IMR-90 (cell line): Measurements from ENCODE around the gene SAT1. TPM values are rescaled to one million over a fixed set of nuclear protein-coding genes. Genes with fewer than 3 reads are reported as not detected.
A peak's percentile ranks its signal among the peaks of the same experiment; 100 is the strongest.

Experiments
- ATAC-seq: fragments of 200-7000 bp; cut with Tn5 transposase; 2 replicates; pipeline ENCODE4 v1.9.1; 2020; ENCODE audit warnings: low read depth, mild to moderate bottlenecking, moderate library complexity
- BruUV-seq: library from RNA; stranded (reverse); fragments of 400-500 nt; replicated peaks from 2 replicates; lab custom pipeline; 2021; lab: Mats Ljungman, UMichigan
- CTCF ChIA-PET: fragments of 300-600 bp; formaldehyde crosslinking; extraction: SDS; loops from one replicate; lab custom pipeline; 2021; ENCODE audit warnings: antibody characterized with exemption; lab: Yijun Ruan, JAX
- POLR2A ChIA-PET: fragments of 300-600 bp; sonication (Branson Sonifier 250); formaldehyde crosslinking; loops from one replicate; lab custom pipeline; 2022; ENCODE audit warnings: antibody characterized with exemption; ENCODE audit not compliant: unreplicated experiment; lab: Charles Lee
- DNase-seq: peaks from one replicate; pipeline ENCODE4 v3.0.0; 2013
- H2AFZ ChIP-seq: replicated peaks from 2 replicates; pipeline ENCODE3; 2013; ENCODE audit warnings: low read length, mild to moderate bottlenecking; ENCODE audit not compliant: poor library complexity
- H2AK5ac ChIP-seq: 2 replicates; pipeline ENCODE4 v1.6.1; 2013; ENCODE audit warnings: low read depth, low read length, inconsistent platforms
- H2AK9ac ChIP-seq: replicated peaks from 2 replicates; pipeline ENCODE3; 2013; ENCODE audit warnings: mild to moderate bottlenecking, low read depth, low read length, moderate library complexity; ENCODE audit not compliant: poor library complexity
- H2BK120ac ChIP-seq: 2 replicates; pipeline ENCODE4 v1.6.1; 2013; ENCODE audit warnings: low read depth, low read length, inconsistent platforms
- H2BK15ac ChIP-seq: 3 replicates; pipeline ENCODE4 v1.6.1; 2013; ENCODE audit warnings: low read depth, low read length, inconsistent platforms
- H2BK20ac ChIP-seq: 2 replicates; pipeline ENCODE4 v1.6.1; 2013; ENCODE audit warnings: low read depth, mild to moderate bottlenecking, inconsistent platforms, low read length, moderate library complexity
- H2BK5ac ChIP-seq: 2 replicates; pipeline ENCODE4 v1.6.1; 2013; ENCODE audit warnings: mild to moderate bottlenecking, low read depth, low read length, inconsistent platforms; ENCODE audit not compliant: poor library complexity, severe bottlenecking
- H3K14ac ChIP-seq: replicated peaks from 2 replicates; pipeline ENCODE4 v1.6.1; 2013; ENCODE audit warnings: low read depth, low read length, inconsistent platforms
- H3K18ac ChIP-seq: 2 replicates; pipeline ENCODE4 v1.6.1; 2013; ENCODE audit warnings: low read depth, low read length, control low read depth
- H3K23ac ChIP-seq: 2 replicates; pipeline ENCODE4 v1.6.1; 2013; ENCODE audit warnings: low read depth, low read length, inconsistent platforms
- H3K27ac ChIP-seq: 2 replicates; pipeline ENCODE4 v1.5.1; 2013; ENCODE audit warnings: mild to moderate bottlenecking, control low read depth, low read length; ENCODE audit not compliant: insufficient read depth
- H3K27me3 ChIP-seq: 2 replicates; pipeline ENCODE4 v1.6.1; 2013; ENCODE audit warnings: low read length; ENCODE audit not compliant: control insufficient read depth, insufficient read depth
- H3K36me3 ChIP-seq: 2 replicates; pipeline ENCODE4 v1.6.1; 2013; ENCODE audit warnings: low read length, mixed read lengths; ENCODE audit not compliant: control insufficient read depth, insufficient read depth
- H3K4ac ChIP-seq: 2 replicates; pipeline ENCODE4 v1.6.1; 2013; ENCODE audit warnings: low read depth, low read length, inconsistent platforms
- H3K4me1 ChIP-seq: 2 replicates; pipeline ENCODE4 v1.6.1; 2013; ENCODE audit warnings: low read length, mixed read lengths; ENCODE audit not compliant: control insufficient read depth, insufficient read depth
- H3K4me2 ChIP-seq: 2 replicates; pipeline ENCODE4 v1.6.1; 2013; ENCODE audit warnings: low read depth, mild to moderate bottlenecking, control low read depth, low read length, moderate library complexity
- H3K4me3 ChIP-seq: 2 replicates; pipeline ENCODE4 v1.5.1; 2013; ENCODE audit warnings: low read depth, mild to moderate bottlenecking, control low read depth, low read length, moderate library complexity; ENCODE audit not compliant: insufficient read depth
- H3K56ac ChIP-seq: 2 replicates; pipeline ENCODE4 v1.6.1; 2013; ENCODE audit warnings: low read length, inconsistent platforms; ENCODE audit not compliant: insufficient read depth; ENCODE audit errors: extremely low read depth
- H3K79me1 ChIP-seq, 2 experiments: 2 replicates each; pipeline ENCODE4 v1.6.1; 2013; ENCODE audit warnings: low read length in 2 of 2, inconsistent platforms in 1 of 2, low read depth in 1 of 2
- H3K9ac ChIP-seq: 2 replicates; pipeline ENCODE4 v1.6.1; 2013; ENCODE audit warnings: low read depth, low read length, control low read depth
- H3K9me1 ChIP-seq: 2 replicates; pipeline ENCODE4 v1.6.1; 2013; ENCODE audit warnings: low read length, inconsistent platforms; ENCODE audit not compliant: insufficient read depth
- H3K9me3 ChIP-seq: 2 replicates; pipeline ENCODE4 v1.6.1; 2013; ENCODE audit warnings: low read length; ENCODE audit not compliant: control insufficient read depth, insufficient read depth
- H4K20me1 ChIP-seq: 2 replicates; pipeline ENCODE4 v1.6.1; 2013; ENCODE audit warnings: low read length, inconsistent platforms; ENCODE audit not compliant: insufficient read depth
- H4K5ac ChIP-seq: 2 replicates; pipeline ENCODE4 v1.6.1; 2013; ENCODE audit warnings: mild to moderate bottlenecking, low read depth, low read length, control low read depth
- H4K8ac ChIP-seq, 2 experiments: 2 replicates each; pipeline ENCODE4 v1.6.1; 2013; ENCODE audit warnings: low read depth in 2 of 2, low read length in 2 of 2, control low read depth in 1 of 2, inconsistent platforms in 1 of 2
- H4K91ac ChIP-seq: 2 replicates; pipeline ENCODE4 v1.6.1; 2013; ENCODE audit warnings: low read depth, low read length, inconsistent platforms; ENCODE audit not compliant: insufficient read depth
- CEBPB ChIP-seq: IDR thresholded peaks from 2 replicates; pipeline ENCODE4 v1.6.1; 2012; ENCODE audit warnings: low read depth, low read length, improper control_type of control experiment
- CHD1 ChIP-seq: IDR thresholded peaks from 2 replicates; pipeline ENCODE4 v1.6.1; 2012; ENCODE audit warnings: low read depth, low read length, improper control_type of control experiment
- FOS ChIP-seq: fragments of 150-350 bp; IDR thresholded peaks from 2 replicates; pipeline ENCODE4 v1.6.1; 2016; ENCODE audit warnings: low read depth, low read length
- MAFK ChIP-seq: IDR thresholded peaks from 2 replicates; pipeline ENCODE4 v1.6.1; 2012; ENCODE audit warnings: low read depth, low read length, improper control_type of control experiment
- POLR2A ChIP-seq: IDR thresholded peaks from 2 replicates; pipeline ENCODE4 v1.6.1; 2012; ENCODE audit warnings: mild to moderate bottlenecking, low read depth, low read length
- WGBS, 2 experiments: methylation state at CpG; one replicate each; pipeline versions ENCODE4 v1.1.5 to v1.1.7; 2013; ENCODE audit warnings: missing lambda C conversion rate in 2 of 2; ENCODE audit not compliant: insufficient read length in 1 of 2; ENCODE audit errors: extremely low coverage in 2 of 2; 5-methylcytosine and 5-hydroxymethylcytosine counted together
- dilution Hi-C: fragments of 300-500 bp; cut with HindIII; formaldehyde crosslinking; loops from one replicate; pipeline ENCODE4 v1.14.3; 2018; ENCODE audit warnings: low sequenced_read_pairs; ENCODE audit not compliant: unreplicated experiment
- in situ Hi-C: fragments of 300-500 bp; cut with MboI; formaldehyde crosslinking; loops from 3 replicates; pipeline ENCODE4 v1.14.3; 2019; ENCODE audit warnings: low sequenced_read_pairs, inconsistent platforms, mixed read lengths
- intact Hi-C: fragments of 100-400 bp; cut with micrococcal nuclease; formaldehyde crosslinking; loops from 2 replicates; pipeline ENCODE4 v1.10.0; 2022
- polyA plus RNA-seq, 3 experiments: library from polyadenylated mRNA; depleted of rRNA; stranded (reverse); fragments of >200 nt; gene quantifications; 2 replicates each; pipeline ENCODE4 v1.2.3, GENCODE V29; 2012; ENCODE audit warnings: low replicate concordance in 1 of 3
- total RNA-seq: library from RNA; depleted of rRNA; stranded (reverse); fragments of >200 nt; gene quantifications from 2 replicates; pipeline ENCODE4 v1.2.3, GENCODE V29; 2012

SAT1 gene
- total and polyA plus RNA-seq, 2 of the 4 experiments (the other 2 are of a cell fraction) = 55.9 to 92.8 TPM

GRCh38 chrX:23784470-23785331 lies 1.7 kb downstream of the SAT1 start:
- no peak overlapping the region for H2BK20ac ChIP-seq
- H3K56ac ChIP-seq = no peak overlapping the region
- H2AK5ac ChIP-seq = no peak overlapping the region
- peaks cover 0 to 5% of the 10 kb centered on the region in 2 experiments; a peak in 2 of 4 replicates for H3K79me1 ChIP-seq
- H2AK9ac ChIP-seq = no peak overlapping the region
- H3K27me3 ChIP-seq = no peaks in the 10 kb centered on the region
- no peaks in the 10 kb centered on the region for H3K9me3 ChIP-seq
- TF ChIP-seq FOS = no peak
- no peak for TF ChIP-seq MAFK
- TF ChIP-seq CEBPB = peak; percentile 97
- TF ChIP-seq POLR2A = peak; percentile 45
- 0 out of 2 replicates have a peak, but pooled peaks have one; percentile 66 for TF ChIP-seq CHD1
- DNase-seq (peak; percentile 88), ATAC-seq (peak; percentile 18; the same call in 1 of the 2 replicates)
- H3K4me2 ChIP-seq = peak overlapping the region; percentile 97
- H4K20me1 ChIP-seq = peaks cover 3% of the 10 kb centered on the region; the same call in 1 of the 2 replicates
- H3K23ac ChIP-seq = no peak overlapping the region
- ChIA-PET POLR2A (interaction anchor here (0.6 kb wide), 1 partner anchor 127 kb away, joined by 3 read pairs; no protein-coding TSS in a partner anchor), CTCF (interaction anchor here (0.6 to 4.6 kb wide), 2 partner anchors 38 to 117 kb away, joined by 3 to 34 read pairs; no protein-coding TSS in a partner anchor)
- no peak overlapping the region for H4K8ac ChIP-seq
- WGBS, 2 experiments = 67% methylated on average over 1 of the region's 8 CpGs; no CpG with 5 or more reads in 1 of the 2 experiments
- peak overlapping the region; percentile 1; the same call in 1 of the 2 replicates for H3K18ac ChIP-seq
- H2BK5ac ChIP-seq = peak overlapping the region; percentile 35
- H2BK120ac ChIP-seq = no peak overlapping the region
- H3K27ac ChIP-seq = 0 out of 2 replicates have a peak overlapping the region, but pooled peaks have one; percentile 10
- H2BK15ac ChIP-seq = no peak overlapping the region
- dilution Hi-C loops = no loop called here
- H3K4me1 ChIP-seq = no peaks in the 10 kb centered on the region; the same call in 1 of the 2 replicates
- H3K4ac ChIP-seq = no peak overlapping the region
- intact Hi-C loops = loop anchor here (5.0 kb wide), 2 partner anchors 243 to 268 kb away; partner anchors contain the start of genes EIF2S3 and KLHL15
- no TSS peak for BruUV-seq
- H3K14ac ChIP-seq = no peak overlapping the region
- H3K4me3 ChIP-seq = peak overlapping the region; percentile 74
- H4K91ac ChIP-seq = no peak overlapping the region
- no peak overlapping the region for H3K9ac ChIP-seq
- H2AFZ ChIP-seq = no peak overlapping the region
- H4K5ac ChIP-seq = no peak overlapping the region
- H3K36me3 ChIP-seq = peaks cover 2% of the 10 kb centered on the region; the same call in 1 of the 2 replicates
- in situ Hi-C loops = loop anchor here (10.0 kb wide), 1 partner anchor 120 kb away; the partner anchor contains the start of genes APOO and CXorf58
- no peaks in the 10 kb centered on the region for H3K9me1 ChIP-seq
